Right atrium auricular region (tissue), 2 donors: ENCODE results near the gene CD22. TPM values are rescaled to one million over a fixed set of nuclear protein-coding genes. Genes with fewer than 3 reads are reported as not detected.

ENCODE experiments used
- DNase-seq: peaks from one replicate; pipeline ENCODE4 v3.0.0-alpha.2; 2019; ENCODE audit warnings: low spot score
- H3K27ac ChIP-seq, 2 donors: fragments of 200-600 bp; sonication (generic); 1 replicate in 1 of 2; 2 replicates in 1 of 2; pipeline ENCODE4 v1.5.1; 2016 to 2019
- H3K27me3 ChIP-seq, 2 donors: fragments of 200-600 bp; sonication (generic); one replicate each; pipeline versions ENCODE4 v1.5.1 to v1.6.0; 2017 to 2019
- H3K36me3 ChIP-seq: fragments of 200-600 bp; sonication (generic); one replicate; pipeline ENCODE4 v1.5.1; 2016
- H3K4me1 ChIP-seq, 2 donors: fragments of 200-600 bp; sonication (generic); one replicate each; pipeline versions ENCODE4 v1.5.1 to v1.6.0; 2017 to 2019
- H3K4me3 ChIP-seq, 2 donors: fragments of 200-600 bp; sonication (generic); 1 replicate in 1 of 2; 2 replicates in 1 of 2; pipeline ENCODE4 v1.5.1; 2017 to 2019; ENCODE audit warnings: mild to moderate bottlenecking in 1 of 2, moderate library complexity in 1 of 2
- H3K9me3 ChIP-seq, 2 donors: fragments of 200-600 bp; sonication (generic); one replicate each; pipeline ENCODE4 v1.5.1; 2019
- CTCF ChIP-seq, 2 donors: fragments of 200-600 bp; sonication (generic); IDR thresholded peaks; one replicate each; pipeline ENCODE4 v1.5.1; 2019; ENCODE audit warnings: antibody characterized with exemption in 2 of 2
- total RNA-seq, 2 donors: library from RNA; depleted of rRNA; stranded (reverse); fragments of >200 nt; gene quantifications; one replicate each; pipeline ENCODE4 v1.1.0, GENCODE V29; 2016

The CD22 gene
- total RNA-seq, 2 donors from 2014 or later = 1.4 TPM; not detected in 1

- no peak overlapping the region for H3K4me3 ChIP-seq
- no peaks in the 10 kb centered on the region for H3K4me1 ChIP-seq
- no peaks in the 10 kb centered on the region for H3K36me3 ChIP-seq
- H3K27me3 ChIP-seq = no peaks in the 10 kb centered on the region
- H3K27ac ChIP-seq = no peak overlapping the region
- DNase-seq = no peak
- H3K9me3 ChIP-seq = no peaks in the 10 kb centered on the region
- TF ChIP-seq CTCF (IDR thresholded peaks at IDR 0.05) = no peak
Measured at GRCh38 chr19:35316560-35316959, 12.4 kb upstream of the CD22 start.

- no peak overlapping the region for H3K27ac ChIP-seq
Measured at GRCh38 chr19:35317464-35318043, 11.4 kb upstream of the CD22 start.

DNA sequence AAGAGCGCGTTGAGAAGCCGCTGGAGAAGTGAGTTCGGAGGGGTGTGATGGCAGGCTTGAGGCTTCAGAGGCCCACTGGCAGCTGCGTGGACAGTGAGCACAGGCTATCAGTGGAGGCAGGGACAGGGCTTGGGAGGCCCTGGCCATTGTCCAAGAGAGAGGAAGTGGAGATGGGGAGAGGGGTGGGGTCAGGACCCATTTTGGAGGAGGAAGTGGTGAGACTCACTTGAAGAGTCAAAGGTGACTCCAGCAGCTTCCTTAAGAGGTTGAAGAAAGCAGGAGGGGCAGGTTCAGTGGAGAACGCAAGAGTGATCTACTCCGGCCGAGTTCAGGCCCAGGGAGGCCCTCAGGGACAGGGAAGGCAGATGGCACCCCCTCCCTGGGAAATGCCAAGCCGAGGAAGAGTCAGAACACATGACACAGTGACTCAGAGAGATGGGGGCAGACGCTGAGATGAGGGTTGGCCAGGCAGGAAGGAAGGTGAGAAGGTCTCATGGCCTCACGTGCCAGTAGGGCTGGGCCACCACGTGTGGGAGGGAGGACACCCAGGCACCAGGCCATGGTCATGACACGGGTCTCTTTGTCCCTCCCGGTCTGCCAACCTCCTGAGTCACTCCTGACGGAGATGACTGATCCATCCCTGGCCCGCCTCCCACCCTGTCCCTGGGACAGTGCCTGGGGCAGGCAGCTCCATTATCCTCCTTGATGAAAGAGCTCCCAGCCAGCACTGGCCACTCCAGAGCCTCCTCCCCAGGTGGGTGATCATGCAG lies 10.1 kb upstream of the CD22 start:
- Histone ChIP-seq H3K4me3 (no peak overlapping the region), H3K4me1 (no peaks in the 10 kb centered on the region), H3K36me3 (no peaks in the 10 kb centered on the region), H3K27me3 (no peaks in the 10 kb centered on the region), H3K27ac (no peak overlapping the region), H3K9me3 (peaks cover 0 to 8% of the 10 kb centered on the region in 2 donors)
- no peak for TF ChIP-seq CTCF (IDR thresholded peaks at IDR 0.05)
- peak; percentile 72 for DNase-seq

More at GRCh38 chr19:35317464-35318043, 11.4 kb upstream of the CD22 start:
- TF ChIP-seq CTCF (IDR thresholded peaks at IDR 0.05) = no peak
- Histone ChIP-seq H3K9me3 (peaks cover 0 to 8% of the 10 kb centered on the region in 2 donors), H3K4me3 (no peak overlapping the region), H3K36me3 (no peaks in the 10 kb centered on the region), H3K27me3 (no peaks in the 10 kb centered on the region), H3K4me1 (no peaks in the 10 kb centered on the region)
- DNase-seq = no peak

- peaks cover 0 to 8% of the 10 kb centered on the region in 2 donors for H3K9me3 ChIP-seq
- H3K4me1 ChIP-seq = no peaks in the 10 kb centered on the region
- H3K27ac ChIP-seq = no peak overlapping the region
- H3K36me3 ChIP-seq = no peaks in the 10 kb centered on the region
- no peak overlapping the region for H3K4me3 ChIP-seq
- no peaks in the 10 kb centered on the region for H3K27me3 ChIP-seq
- no peak for TF ChIP-seq CTCF (IDR thresholded peaks at IDR 0.05)
- DNase-seq = no peak
Measured at GRCh38 chr19:35320065-35320713, 8.8 kb upstream of the CD22 start.

- DNase-seq = no peak
- Histone ChIP-seq H3K9me3 (peaks cover 0 to 8% of the 10 kb centered on the region in 2 donors), H3K27ac (no peak overlapping the region), H3K36me3 (no peaks in the 10 kb centered on the region), H3K27me3 (no peaks in the 10 kb centered on the region), H3K4me3 (no peak overlapping the region), H3K4me1 (no peaks in the 10 kb centered on the region)
- TF ChIP-seq CTCF (IDR thresholded peaks at IDR 0.05) = no peak
Measured at GRCh38 chr19:35321291-35321690, 7.7 kb upstream of the CD22 start.
